GM18526 (cell line): ENCODE results near the gene CLIC5.

Experiments
- POLR2A ChIP-seq: IDR thresholded peaks from 3 replicates; pipeline ENCODE4 v1.6.1; 2011; ENCODE audit not compliant: insufficient read length; ENCODE audit errors: extremely low read depth

CLIC5 gene

GRCh38 chr6:45903959-45904358, 111.7 kb downstream of the CLIC5 start:
- TF ChIP-seq POLR2A = no peak

DNA sequence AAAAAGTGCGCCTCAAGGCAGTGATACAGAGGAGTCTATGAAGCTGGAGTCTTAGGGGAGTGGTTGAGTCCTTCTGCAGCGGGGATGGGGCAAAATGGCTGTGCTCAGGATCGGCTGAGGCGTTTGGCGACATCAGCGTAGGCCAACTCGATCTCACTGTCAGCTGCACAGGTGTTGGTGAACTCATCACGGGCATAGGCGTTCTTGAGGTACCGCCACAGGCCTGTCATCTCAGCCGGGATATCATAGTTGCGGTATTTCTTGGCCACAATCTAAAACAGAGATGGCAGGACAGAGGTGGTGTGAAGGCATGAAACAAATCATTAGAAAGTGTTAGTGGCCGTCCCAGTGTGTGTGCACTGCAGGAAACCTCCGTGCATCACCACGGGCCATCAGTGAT, 112.7 kb downstream of the CLIC5 start:
- no peak for TF ChIP-seq POLR2A

DNA sequence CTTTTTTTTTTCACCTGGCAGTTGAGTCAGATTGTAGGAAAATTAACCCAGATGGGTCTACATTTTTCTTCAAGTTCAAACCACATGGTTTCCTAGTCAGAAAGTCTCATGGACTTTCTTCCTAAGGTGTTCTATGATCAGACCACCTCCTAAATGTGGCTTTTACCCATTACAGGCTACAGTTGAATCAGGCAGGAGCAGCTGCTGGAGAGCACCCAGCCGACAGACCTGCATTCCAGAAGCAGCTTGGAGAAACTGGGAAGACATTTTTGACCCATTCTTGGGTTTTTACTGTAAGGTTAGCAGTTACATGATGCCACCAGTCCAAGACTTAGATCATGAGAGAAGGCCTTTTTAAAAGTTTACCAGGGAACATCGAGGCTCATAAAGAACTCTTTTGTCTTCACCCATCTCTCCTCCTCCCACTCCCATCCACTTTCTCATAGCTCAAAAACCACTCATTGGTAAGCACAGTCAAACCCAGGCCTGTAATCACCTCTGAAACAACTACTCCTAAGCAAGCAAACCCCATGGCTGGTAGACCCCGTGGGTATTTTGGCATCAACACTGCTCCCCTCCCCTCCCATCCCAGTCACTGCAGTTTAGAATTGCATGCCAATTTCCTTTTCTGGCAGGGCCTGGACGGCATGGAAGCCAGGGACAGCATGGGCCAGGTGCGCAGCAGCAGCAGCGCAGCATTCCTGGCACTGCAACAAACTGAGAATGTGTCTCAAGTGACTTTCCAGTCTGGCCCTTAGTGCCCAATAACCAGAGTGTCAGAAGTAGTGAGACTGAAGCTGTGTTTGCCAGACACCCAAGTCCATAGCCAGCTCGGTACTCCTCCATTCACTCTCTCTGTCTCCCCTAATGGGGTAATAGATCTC, 113.7 kb downstream of the CLIC5 start:
- TF ChIP-seq POLR2A = no peak

DNA sequence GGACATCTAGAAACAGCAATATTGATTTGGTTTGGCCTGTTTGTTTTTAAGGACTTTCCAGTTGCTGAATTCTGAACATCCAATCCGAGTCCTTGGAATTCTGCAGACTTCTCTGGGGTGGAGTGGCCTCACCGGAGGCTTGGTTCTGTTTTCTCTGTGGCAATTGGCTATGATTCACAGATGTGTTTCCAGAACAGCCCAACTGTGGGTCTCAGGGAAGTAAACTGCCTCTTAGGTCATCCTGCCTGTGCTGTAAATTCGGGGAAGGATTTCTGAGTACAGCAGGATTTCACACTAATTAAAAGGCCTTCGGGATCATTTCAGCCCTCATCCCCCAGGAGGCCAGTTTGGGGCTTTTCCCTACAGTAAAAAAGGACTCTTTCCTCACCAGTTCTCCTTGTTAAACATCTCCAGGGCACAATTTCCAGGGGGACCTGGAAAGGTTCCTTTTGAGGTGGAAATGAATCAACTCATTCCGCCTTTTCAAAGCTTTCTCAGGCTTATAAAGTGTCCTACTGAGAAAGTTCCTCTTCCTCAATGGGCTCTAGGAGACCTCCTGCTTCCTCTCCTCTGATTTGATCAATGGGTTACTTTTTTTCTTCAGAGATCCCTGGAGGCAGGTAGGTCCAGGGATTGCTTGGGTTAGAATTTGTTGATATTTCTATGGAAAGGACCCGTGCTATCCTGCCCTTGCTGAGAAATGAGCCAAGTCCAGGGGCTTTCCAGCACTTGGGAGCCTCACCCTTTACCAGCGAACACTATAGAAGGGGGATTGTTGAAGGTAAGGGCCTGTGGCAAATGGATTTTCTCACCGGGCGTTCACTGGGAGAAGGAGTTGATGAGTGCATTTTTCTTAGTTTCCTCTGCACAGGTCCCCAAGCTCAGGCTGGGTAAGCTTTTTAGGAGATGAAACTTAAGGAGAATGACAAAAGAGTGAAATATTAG, 114.6 kb downstream of the CLIC5 start:
- TF ChIP-seq POLR2A = no peak

DNA sequence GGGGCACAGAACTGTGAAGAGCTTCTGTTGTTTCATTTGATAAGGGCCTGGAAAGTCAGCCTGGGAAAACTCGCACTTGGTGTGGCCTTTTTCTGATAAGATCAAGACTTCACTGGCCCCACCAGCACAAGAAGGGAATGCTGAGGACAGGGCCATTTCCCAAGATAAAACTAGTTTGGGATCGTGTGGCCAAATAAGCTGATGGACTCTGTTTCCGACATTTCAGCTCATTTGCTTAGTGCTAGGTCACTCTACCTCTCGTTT, 116.0 kb downstream of the CLIC5 start:
- no peak for TF ChIP-seq POLR2A

DNA sequence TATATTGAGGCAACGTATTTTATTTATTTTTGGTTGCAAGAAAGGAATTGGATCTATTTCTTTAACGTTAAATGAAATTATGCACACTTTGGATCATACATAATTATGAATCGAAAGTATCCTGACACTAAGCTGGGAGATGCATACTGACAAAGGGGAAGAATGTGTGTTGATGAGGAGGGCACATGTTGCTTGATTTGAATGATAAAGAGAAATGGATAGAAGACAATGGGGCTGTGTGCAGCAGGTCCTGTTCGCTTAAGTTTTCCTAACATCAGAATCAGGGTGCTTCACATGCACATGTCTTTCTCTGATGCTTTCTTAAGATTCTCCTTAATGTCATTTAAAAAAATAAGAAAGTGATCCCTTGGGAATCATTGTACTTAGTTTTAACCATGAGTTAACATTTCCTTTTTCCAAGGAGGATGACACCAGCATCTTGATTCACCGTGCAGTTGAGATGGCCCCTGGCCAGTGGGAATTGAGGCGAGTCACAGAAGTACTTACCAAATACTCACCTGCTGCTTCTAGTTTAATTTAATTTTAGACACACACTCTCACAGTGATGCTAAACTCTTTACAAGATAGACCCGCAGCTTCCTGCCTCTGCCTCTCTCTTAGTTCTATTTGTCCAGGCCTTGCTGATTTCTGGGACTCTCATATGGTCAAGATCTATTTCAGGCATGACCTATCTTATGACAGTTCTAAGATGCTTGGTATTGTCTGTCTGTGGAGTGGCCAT, 116.5 kb downstream of the CLIC5 start:
- no peak for TF ChIP-seq POLR2A

GRCh38 chr6:45896783-45897441, 118.7 kb downstream of the CLIC5 start:
- TF ChIP-seq POLR2A = no peak

- no peak for TF ChIP-seq POLR2A
Measured at GRCh38 chr6:45895569-45895968, 120.1 kb downstream of the CLIC5 start.

- no peak for TF ChIP-seq POLR2A
Measured at GRCh38 chr6:45892696-45893245, 122.9 kb downstream of the CLIC5 start.

GRCh38 chr6:45892196-45892595, 123.5 kb downstream of the CLIC5 start:
- TF ChIP-seq POLR2A = no peak

DNA sequence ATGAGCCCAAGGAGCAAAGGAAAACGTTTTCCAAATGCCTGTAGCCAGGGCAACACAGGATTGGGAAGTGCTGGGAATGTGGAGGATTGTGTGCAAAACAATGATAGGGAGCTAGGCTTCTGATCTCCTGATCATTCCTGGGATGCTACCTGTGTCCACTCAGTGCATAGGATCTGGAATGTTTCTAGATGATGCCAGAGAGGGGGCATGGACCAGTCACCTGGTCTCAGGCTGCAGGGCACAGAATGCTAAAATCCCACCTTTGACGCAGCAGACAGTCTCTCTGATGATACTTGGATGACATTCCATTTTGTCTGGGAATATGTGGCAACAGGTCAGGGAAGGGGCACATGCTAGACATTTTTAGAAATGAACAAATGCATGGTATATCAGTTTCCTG, 128.9 kb downstream of the CLIC5 start:
- no peak for TF ChIP-seq POLR2A

GRCh38 chr6:45884336-45884735, 131.3 kb downstream of the CLIC5 start:
- TF ChIP-seq POLR2A = no peak

GRCh38 chr6:45882671-45883070, 133.0 kb downstream of the CLIC5 start:
- no peak for TF ChIP-seq POLR2A

- TF ChIP-seq POLR2A = no peak
Measured at GRCh38 chr6:45881705-45882467, 133.8 kb downstream of the CLIC5 start.

GRCh38 chr6:45880676-45881075, 135.0 kb downstream of the CLIC5 start:
- no peak for TF ChIP-seq POLR2A

- TF ChIP-seq POLR2A = no peak
Measured at GRCh38 chr6:45880159-45880558, 135.5 kb downstream of the CLIC5 start.
